ENCODE measurements around the gene GRK6. TPM values are rescaled to one million over a fixed set of nuclear protein-coding genes. Genes with fewer than 3 reads are reported as not detected.

GRK6 gene
- polyA plus RNA-seq, 1 donor from 2014 or later, result 22.6 TPM

Other genes starting within 250 kb of the GRK6 start
- gene RAB24, start 123.0 kb upstream of the GRK6 start, polyA plus RNA-seq, result 79.0 and 96.8 TPM in 2 replicates
- 133 and 163 TPM in 2 replicates for gene PRELID1, start 122.9 kb upstream of the GRK6 start, polyA plus RNA-seq
- 6.8 and 9.3 TPM in 2 replicates for gene MXD3, start 114.8 kb upstream of the GRK6 start, polyA plus RNA-seq
- gene LMAN2, start 75.0 kb upstream of the GRK6 start, polyA plus RNA-seq, result 155 and 156 TPM in 2 replicates
- 23.4 and 32.3 TPM in 2 replicates for gene RGS14, start 68.8 kb upstream of the GRK6 start, polyA plus RNA-seq
- gene SLC34A1, start 42.2 kb upstream of the GRK6 start, polyA plus RNA-seq, result not detected in 2 replicates
- gene PFN3, start 26.0 kb upstream of the GRK6 start, polyA plus RNA-seq, result not detected in 2 replicates
- 1.4 and 7.8 TPM in 2 replicates for gene F12, start 17.1 kb upstream of the GRK6 start, polyA plus RNA-seq
- gene PRR7, start 20.1 kb downstream of the GRK6 start, polyA plus RNA-seq, result 44.1 and 46.6 TPM in 2 replicates
- gene DBN1, start 47.0 kb downstream of the GRK6 start, polyA plus RNA-seq, result 319 and 353 TPM in 2 replicates
- gene PDLIM7, start 70.9 kb downstream of the GRK6 start, polyA plus RNA-seq, result 21.0 and 45.4 TPM in 2 replicates
- gene DOK3, start 83.2 kb downstream of the GRK6 start, polyA plus RNA-seq, result 5.1 and 5.5 TPM in 2 replicates
- 113 and 212 TPM in 2 replicates for gene DDX41, start 90.3 kb downstream of the GRK6 start, polyA plus RNA-seq
- 79.2 and 97.3 TPM in 2 replicates for gene FAM193B, start 127.9 kb downstream of the GRK6 start, polyA plus RNA-seq
- gene TMED9, start 165.5 kb downstream of the GRK6 start, polyA plus RNA-seq, result 53.8 and 59.1 TPM in 2 replicates
- gene B4GALT7, start 173.5 kb downstream of the GRK6 start, polyA plus RNA-seq, result 60.2 and 66.1 TPM in 2 replicates

Data from neural cell (in vitro differentiated cells).